SK-N-SH (cell line): ENCODE results near the gene ZNF648. TPM values are rescaled to one million over a fixed set of nuclear protein-coding genes. Genes with fewer than 3 reads are reported as not detected.
"Not testable (repeated sequence)": the region's sequence is repeated elsewhere in the genome, so short reads cannot be mapped to it uniquely, and the experiment has no call there.

Experiments used
- CTCF ChIA-PET: fragments of 300-600, 350-600 bp; formaldehyde crosslinking; extraction: SDS; loops from one replicate; lab custom pipeline; 2021; lab: Yijun Ruan, JAX
- POLR2A ChIA-PET: fragments of 350-600 bp; sonication (Branson Sonifier 250); formaldehyde crosslinking; extraction: SDS; loops from one replicate; lab custom pipeline; 2020; ENCODE audit warnings: antibody characterized with exemption, inconsistent platforms; lab: Yijun Ruan, JAX
- DNase-seq: peaks from one replicate; pipeline ENCODE4 v3.0.0; 2012
- H2AFZ ChIP-seq: fragments of 200-600 bp; sonication (generic); 2 replicates; pipeline ENCODE4 v1.8.1; 2016; ENCODE audit warnings: antibody characterized with exemption, mild to moderate bottlenecking, low read depth
- H3F3A ChIP-seq: fragments of 200-600 bp; sonication (generic); replicated peaks from 2 replicates; pipeline ENCODE3; 2016; ENCODE audit warnings: antibody characterized with exemption, mild to moderate bottlenecking; ENCODE audit not compliant: insufficient read depth
- H3K27ac ChIP-seq, 2 experiments: fragments of 200-500 bp in 1 of 2; fragments of 200-600 bp in 1 of 2; sonication (Bioruptor generic) in 1 of 2; sonication (generic), shearing (Covaris generic) in 1 of 2; 2 replicates each; pipeline versions ENCODE4 v1.5.1 to v1.6.1; 2014 to 2016; ENCODE audit warnings: low read depth in 2 of 2, inconsistent platforms in 1 of 2, low read length in 1 of 2, mild to moderate bottlenecking in 1 of 2, mixed read lengths in 1 of 2
- H3K27me3 ChIP-seq: fragments of 200-600 bp; sonication (generic), shearing (Covaris generic); 2 replicates; pipeline ENCODE4 v1.6.1; 2016; ENCODE audit warnings: mixed run types; ENCODE audit not compliant: insufficient read depth
- H3K36me3 ChIP-seq, 2 experiments: fragments of 200-500 bp in 1 of 2; fragments of 200-600 bp in 1 of 2; sonication (Bioruptor generic) in 1 of 2; sonication (generic) in 1 of 2; replicated peaks in 1 of 2; 2 replicates each; pipeline versions ENCODE3 to v1.5.1; 2014 to 2016; ENCODE audit warnings: low read length in 1 of 2, mild to moderate bottlenecking in 1 of 2; ENCODE audit not compliant: insufficient read depth in 2 of 2, control insufficient read depth in 1 of 2
- H3K4me1 ChIP-seq, 2 experiments: fragments of 200-500 bp in 1 of 2; fragments of 200-600 bp in 1 of 2; sonication (Bioruptor generic) in 1 of 2; sonication (generic), shearing (Covaris generic) in 1 of 2; 2 replicates each; pipeline versions ENCODE4 v1.5.1 to v1.6.1; 2014 to 2016; ENCODE audit warnings: low read depth in 1 of 2, low read length in 1 of 2, mixed run types in 1 of 2; ENCODE audit not compliant: insufficient read depth in 2 of 2, control insufficient read depth in 1 of 2
- H3K4me2 ChIP-seq: fragments of 200-600 bp; sonication (generic), shearing (Covaris generic); 2 replicates; pipeline ENCODE4 v1.6.1; 2017; ENCODE audit warnings: mixed run types
- H3K4me3 ChIP-seq, 2 experiments: fragments of 200-500 bp in 1 of 2; fragments of 200-600 bp in 1 of 2; sonication (Bioruptor generic) in 1 of 2; sonication (generic), shearing (Covaris generic) in 1 of 2; 2 replicates each; pipeline versions ENCODE4 v1.5.1 to v1.8.1; 2014 to 2016; ENCODE audit warnings: low read depth in 2 of 2, inconsistent platforms in 1 of 2, low read length in 1 of 2, mild to moderate bottlenecking in 1 of 2, mixed read lengths in 1 of 2, moderate library complexity in 1 of 2
- H3K79me2 ChIP-seq: fragments of 200-600 bp; sonication (generic); 2 replicates; pipeline ENCODE4 v1.8.1; 2017; ENCODE audit warnings: mild to moderate bottlenecking; ENCODE audit not compliant: insufficient read depth
- H3K9ac ChIP-seq: fragments of 200-600 bp; sonication (generic); 2 replicates; pipeline ENCODE4 v1.6.1; 2017; ENCODE audit warnings: mixed run types
- H3K9me2 ChIP-seq: fragments of 200-600 bp; sonication (generic); 2 replicates; pipeline ENCODE4 v1.6.1; 2017; ENCODE audit warnings: mixed run types
- H3K9me3 ChIP-seq: fragments of 200-600 bp; sonication (generic); 2 replicates; pipeline ENCODE4 v1.6.1; 2017; ENCODE audit warnings: mixed run types, mild to moderate bottlenecking, moderate library complexity
- H4K20me1 ChIP-seq: fragments of 200-600 bp; sonication (generic); 2 replicates; pipeline ENCODE4 v1.6.1; 2017; ENCODE audit warnings: mild to moderate bottlenecking, mixed run types; ENCODE audit not compliant: insufficient read depth
- CTCF ChIP-seq: fragments of 200-600 bp; sonication (generic); IDR thresholded peaks from 2 replicates; pipeline ENCODE4 v1.6.1; 2017; ENCODE audit warnings: antibody characterized with exemption, mild to moderate bottlenecking, moderate library complexity
- ELF1 ChIP-seq: IDR thresholded peaks from 2 replicates; pipeline ENCODE4 v1.4.0; 2012
- EP300 ChIP-seq, 2 experiments: IDR thresholded peaks; 2 replicates each; pipeline versions ENCODE4 v1.4.0 to v1.6.1; 2012; ENCODE audit warnings: borderline replicate concordance in 1 of 2, low read depth in 1 of 2, low read length in 1 of 2
- EZH2phosphoT487 ChIP-seq: fragments of 200-600 bp; sonication (generic); IDR thresholded peaks from 2 replicates; pipeline ENCODE4 v1.6.1; 2017; ENCODE audit warnings: low read depth, mixed run types, mild to moderate bottlenecking, antibody characterized with exemption, moderate library complexity, borderline replicate concordance
- FOSL2 ChIP-seq: IDR thresholded peaks from 2 replicates; pipeline ENCODE4 v1.4.0; 2012; ENCODE audit warnings: low read depth, mild to moderate bottlenecking, moderate library complexity, borderline replicate concordance
- FOXJ3 ChIP-seq: sonication (generic); formaldehyde crosslinking; IDR thresholded peaks from 2 replicates; pipeline ENCODE4 v1.5.1; 2020; ENCODE audit warnings: mild to moderate bottlenecking, missing genetic modification reagents
- IRF3 ChIP-seq: fragments of 150-350 bp; IDR thresholded peaks from 2 replicates; pipeline ENCODE4 v1.6.1; 2016; ENCODE audit warnings: mild to moderate bottlenecking, low read depth, low read length
- MEF2A ChIP-seq: IDR thresholded peaks from 2 replicates; pipeline ENCODE4 v1.4.0; 2012; ENCODE audit warnings: low read depth, borderline replicate concordance
- MXI1 ChIP-seq: IDR thresholded peaks from 2 replicates; pipeline ENCODE4 v1.6.1; 2012; ENCODE audit warnings: mild to moderate bottlenecking, low read depth, low read length, improper control_type of control experiment
- NRF1 ChIP-seq: IDR thresholded peaks from 2 replicates; pipeline ENCODE4 v1.6.1; 2012; ENCODE audit warnings: low read depth, mild to moderate bottlenecking, low read length
- PBX3 ChIP-seq: IDR thresholded peaks from 2 replicates; pipeline ENCODE4; 2012
- RAD21 ChIP-seq: IDR thresholded peaks from 2 replicates; pipeline ENCODE4 v1.6.1; 2012; ENCODE audit warnings: mild to moderate bottlenecking, low read length
- RCOR1 ChIP-seq: fragments of 150-350 bp; IDR thresholded peaks from 2 replicates; pipeline ENCODE4 v1.6.1; 2017; ENCODE audit warnings: antibody characterized with exemption, low read length
- REST ChIP-seq: IDR thresholded peaks from 2 replicates; pipeline ENCODE4 v1.6.1; 2012; ENCODE audit warnings: mild to moderate bottlenecking, low read depth, low read length, moderate library complexity
- SIN3A ChIP-seq: IDR thresholded peaks from 2 replicates; pipeline ENCODE4 v1.6.1; 2012; ENCODE audit warnings: low read depth, mild to moderate bottlenecking, low read length, moderate library complexity, borderline replicate concordance
- TCF12 ChIP-seq: IDR thresholded peaks from 2 replicates; pipeline ENCODE4 v1.4.0; 2012
- YY1 ChIP-seq: IDR thresholded peaks from 2 replicates; pipeline ENCODE4 v1.4.0; 2012; ENCODE audit warnings: low read depth, mild to moderate bottlenecking
- WGBS: methylation state at CpG from one replicate; pipeline ENCODE4 v1.1.6; 2017; ENCODE audit warnings: low lambda C conversion rate; 5-methylcytosine and 5-hydroxymethylcytosine counted together
- polyA plus RNA-seq, 3 experiments: library from polyadenylated mRNA; depleted of rRNA; stranded (reverse); fragments of >200 nt; gene quantifications; 2 replicates each; pipeline ENCODE4 v1.2.3, GENCODE V29; 2012
- TF ChIP-seq, protein P1 (sequence below): IDR thresholded peaks from 2 replicates; pipeline ENCODE4 v1.4.0; 2012; ENCODE audit warnings: low read depth
- TF ChIP-seq, protein P2 (sequence below): IDR thresholded peaks from 2 replicates; pipeline ENCODE4 v1.4.0; 2012; ENCODE audit warnings: low read depth, borderline replicate concordance

Gene ZNF648
- polyA plus RNA-seq, 1 of the 3 experiments (the other 2 are of a cell fraction) = not detected

DNA sequence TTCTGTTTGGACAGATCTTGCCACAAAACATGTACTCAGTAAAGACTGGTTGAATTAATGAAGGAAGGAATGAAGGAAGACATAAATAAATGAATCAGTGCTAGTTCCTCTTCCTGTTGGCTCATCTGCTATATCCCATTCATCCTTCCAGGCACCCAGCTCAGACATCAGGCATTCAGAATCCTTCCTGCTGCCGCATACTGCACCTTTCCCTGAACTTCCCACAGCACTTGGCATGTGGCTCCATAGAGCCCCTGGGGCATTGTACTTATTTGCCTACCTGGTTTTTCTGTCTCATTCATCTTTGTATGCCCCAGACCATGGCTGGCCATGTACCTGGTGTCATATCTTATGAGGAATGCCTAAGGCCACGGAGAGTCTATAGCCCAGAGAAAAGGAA is 34.4 kb upstream of the ZNF648 start:
- no peak for DNase-seq
- TF ChIP-seq ELF1 (no peak), RCOR1 (no peak), MEF2A (no peak), YY1 (no peak), FOXJ3 (CRISPR knock-in tag) (no peak), IRF3 (no peak), CTCF (no peak), SIN3A (no peak), NRF1 (no peak), FOSL2 (no peak), EZH2phosphoT487 (no peak), REST (no peak), MXI1 (no peak), PBX3 (no peak), TCF12 (no peak), EP300 (IDR thresholded peaks at IDR 0.05; ENCODE audit: borderline replicate concordance in 1 of 2, low read depth in 1 of 2, low read length in 1 of 2) (no peak), RAD21 (no peak)
- TF ChIP-seq, protein P1, sequence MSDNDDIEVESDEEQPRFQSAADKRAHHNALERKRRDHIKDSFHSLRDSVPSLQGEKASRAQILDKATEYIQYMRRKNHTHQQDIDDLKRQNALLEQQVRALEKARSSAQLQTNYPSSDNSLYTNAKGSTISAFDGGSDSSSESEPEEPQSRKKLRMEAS = no peak
- TF ChIP-seq, protein P2, sequence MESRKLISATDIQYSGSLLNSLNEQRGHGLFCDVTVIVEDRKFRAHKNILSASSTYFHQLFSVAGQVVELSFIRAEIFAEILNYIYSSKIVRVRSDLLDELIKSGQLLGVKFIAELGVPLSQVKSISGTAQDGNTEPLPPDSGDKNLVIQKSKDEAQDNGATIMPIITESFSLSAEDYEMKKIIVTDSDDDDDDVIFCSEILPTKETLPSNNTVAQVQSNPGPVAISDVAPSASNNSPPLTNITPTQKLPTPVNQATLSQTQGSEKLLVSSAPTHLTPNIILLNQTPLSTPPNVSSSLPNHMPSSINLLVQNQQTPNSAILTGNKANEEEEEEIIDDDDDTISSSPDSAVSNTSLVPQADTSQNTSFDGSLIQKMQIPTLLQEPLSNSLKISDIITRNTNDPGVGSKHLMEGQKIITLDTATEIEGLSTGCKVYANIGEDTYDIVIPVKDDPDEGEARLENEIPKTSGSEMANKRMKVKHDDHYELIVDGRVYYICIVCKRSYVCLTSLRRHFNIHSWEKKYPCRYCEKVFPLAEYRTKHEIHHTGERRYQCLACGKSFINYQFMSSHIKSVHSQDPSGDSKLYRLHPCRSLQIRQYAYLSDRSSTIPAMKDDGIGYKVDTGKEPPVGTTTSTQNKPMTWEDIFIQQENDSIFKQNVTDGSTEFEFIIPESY = no peak
- H3K79me2 ChIP-seq = no peaks in the 10 kb centered on the region
- 27% methylated on average over 2 of the region's 2 CpGs for WGBS
- no peaks in the 10 kb centered on the region for H3K9me3 ChIP-seq
- ChIA-PET POLR2A (no interaction called here), CTCF (interaction anchor here (2.8 kb wide), 1 partner anchor 11 kb away, joined by 13 read pairs; no protein-coding TSS in a partner anchor)
- H3K9ac ChIP-seq = no peak overlapping the region
- H3K27me3 ChIP-seq = no peaks in the 10 kb centered on the region
- no peak overlapping the region for H3K4me3 ChIP-seq
- no peaks in the 10 kb centered on the region for H4K20me1 ChIP-seq
- no peaks in the 10 kb centered on the region for H3K9me2 ChIP-seq
- no peaks in the 10 kb centered on the region for H3K36me3 ChIP-seq
- H3K4me2 ChIP-seq = no peak overlapping the region
- no peak overlapping the region for H3K27ac ChIP-seq
- no peaks in the 10 kb centered on the region for H3K4me1 ChIP-seq
- H3F3A ChIP-seq = no peaks in the 10 kb centered on the region
- H2AFZ ChIP-seq = no peak overlapping the region

DNA sequence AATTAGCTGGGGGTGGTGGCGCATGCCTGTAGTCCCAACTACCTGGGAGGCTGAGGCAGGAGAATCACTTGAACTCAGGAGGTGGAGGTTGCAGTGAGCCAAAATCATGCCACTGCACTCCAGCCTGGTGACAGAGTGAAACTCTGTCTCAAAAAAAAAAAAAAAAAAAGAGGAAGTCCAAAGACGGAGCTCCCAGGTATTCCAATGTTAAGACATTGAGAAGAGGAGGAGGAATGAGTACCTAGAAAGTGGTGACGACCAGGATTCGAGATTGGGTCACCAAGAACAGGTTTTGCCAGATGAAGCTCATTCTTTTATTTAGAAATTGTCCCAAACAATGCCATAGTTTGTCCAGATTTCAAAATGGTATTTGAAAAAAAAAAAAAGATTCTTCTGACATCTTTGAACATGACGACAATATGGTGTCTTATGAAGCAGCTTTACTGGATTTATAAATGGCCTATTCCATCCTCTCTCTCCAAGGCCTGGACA is 33.0 kb upstream of the ZNF648 start:
- CTCF ChIA-PET = interaction anchor here (0.9 to 2.8 kb wide), 7 partner anchors 10 to 301 kb away, joined by 3 to 13 read pairs (median 3); no protein-coding TSS in a partner anchor

More for the DNA sequence above, 33.0 kb upstream of the ZNF648 start:
- H3K4me3 ChIP-seq, H2AFZ ChIP-seq, H3K79me2 ChIP-seq, H3F3A ChIP-seq, H3K36me3 ChIP-seq, POLR2A ChIA-PET, H3K9me2 ChIP-seq, H3K27me3 ChIP-seq, DNase-seq, H3K4me1 ChIP-seq, H3K4me2 ChIP-seq, H3K27ac ChIP-seq, H4K20me1 ChIP-seq, H3K9me3 ChIP-seq, H3K9ac ChIP-seq: not testable (repeated sequence)
- 34% methylated on average over 5 of the region's 5 CpGs for WGBS
